UCSD-AML1 (cell line): ENCODE measurements around the gene SLC24A3.

Experiments
- DNase-seq: peaks from one replicate; lab custom pipeline; 2025; ENCODE audit not compliant: unreplicated experiment; lab: John Stamatoyannopoulos, UW

SLC24A3 gene

DNA sequence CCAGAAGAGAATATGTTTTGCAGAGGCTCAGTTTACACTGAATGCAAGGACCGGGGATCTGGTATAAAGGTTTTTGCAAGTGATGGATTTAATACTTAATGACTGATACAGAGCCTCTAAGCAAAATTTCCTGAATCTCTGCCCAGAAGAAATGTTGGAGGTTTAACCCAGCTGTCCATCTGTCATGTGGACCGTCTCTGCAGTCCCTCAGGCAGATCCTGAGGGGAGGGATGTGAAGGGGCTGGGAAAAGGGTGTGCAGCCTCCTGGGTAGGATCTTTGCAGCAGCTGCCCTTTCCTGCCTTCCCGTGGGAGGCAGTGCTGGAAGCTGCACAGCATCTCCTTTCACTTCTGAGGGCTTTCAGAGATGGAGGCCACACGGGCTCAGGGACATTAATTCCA lies 207.0 kb downstream of the SLC24A3 start:
- no peak for DNase-seq

DNA sequence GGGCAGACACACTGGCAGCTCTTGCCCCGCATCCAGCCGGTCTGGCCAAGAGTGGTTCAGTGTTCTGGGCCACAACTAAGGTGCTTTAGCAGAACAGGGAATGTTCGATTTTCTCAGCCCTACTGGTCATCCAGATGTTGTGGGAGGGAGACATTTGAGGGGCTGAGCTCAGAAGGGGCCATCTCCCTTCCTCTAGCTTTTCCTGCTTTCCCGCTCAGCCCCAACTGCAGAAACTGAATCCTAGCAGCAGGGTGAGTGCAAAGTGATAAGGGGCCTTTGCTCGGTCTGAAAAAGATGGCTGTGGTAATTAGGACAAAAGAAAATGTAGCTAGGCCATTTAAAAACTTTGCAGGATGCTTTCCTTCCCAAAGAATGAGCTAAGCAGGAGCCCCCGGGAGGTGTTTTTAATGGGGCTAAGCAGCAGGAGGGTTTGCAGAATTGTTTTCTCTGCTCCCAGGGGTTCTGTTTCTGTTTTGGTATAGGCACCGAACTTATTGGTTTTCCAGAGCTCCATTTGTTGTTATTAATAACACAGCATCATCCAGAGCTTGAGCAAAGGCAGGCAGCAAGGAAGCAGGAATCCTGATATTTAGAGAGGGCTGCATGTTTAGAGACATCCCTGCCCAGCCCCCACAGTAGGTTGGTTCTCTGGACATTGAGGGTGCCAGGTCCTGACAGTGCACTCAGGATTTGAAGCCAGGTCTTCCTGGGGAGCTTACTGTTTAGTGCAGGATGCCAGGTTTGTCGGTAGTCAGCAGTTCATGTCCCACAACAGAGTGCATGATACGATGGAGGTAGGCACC lies 210.9 kb downstream of the SLC24A3 start:
- no peak for DNase-seq

DNA sequence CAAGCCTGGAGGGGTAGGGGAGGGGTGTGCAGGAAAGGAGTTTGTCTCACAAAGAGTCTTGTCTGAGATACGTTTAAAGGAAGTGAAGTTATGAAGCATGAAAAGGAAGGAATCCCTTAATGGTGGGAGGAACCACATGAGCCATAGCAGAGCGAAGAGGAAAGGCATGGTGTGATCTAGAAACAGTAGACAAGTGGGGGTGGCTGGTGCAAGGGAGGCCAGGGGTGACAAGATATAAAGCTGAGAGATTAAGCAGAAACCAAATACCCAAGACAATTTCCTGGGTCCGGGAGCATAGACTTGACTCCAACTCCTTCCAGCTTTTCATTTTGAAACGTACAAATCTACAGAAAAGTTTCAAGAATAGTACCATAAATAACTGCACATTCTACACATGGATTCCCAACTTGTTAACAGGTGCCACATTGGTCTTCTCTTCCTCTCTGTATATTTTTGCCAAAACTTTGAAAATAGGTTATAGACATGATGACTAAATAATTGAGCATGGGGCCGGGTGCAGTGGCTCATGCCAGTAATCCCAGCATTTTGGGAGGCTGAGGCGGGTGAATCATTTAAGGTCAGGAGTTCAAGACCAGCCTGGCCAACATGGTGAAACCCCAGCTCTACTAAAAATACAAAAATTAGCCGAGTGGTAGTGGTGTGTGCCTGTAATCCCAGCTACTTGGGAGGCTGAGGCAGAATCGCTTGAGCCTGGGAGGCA lies 211.6 kb downstream of the SLC24A3 start:
- DNase-seq, result no peak

DNA sequence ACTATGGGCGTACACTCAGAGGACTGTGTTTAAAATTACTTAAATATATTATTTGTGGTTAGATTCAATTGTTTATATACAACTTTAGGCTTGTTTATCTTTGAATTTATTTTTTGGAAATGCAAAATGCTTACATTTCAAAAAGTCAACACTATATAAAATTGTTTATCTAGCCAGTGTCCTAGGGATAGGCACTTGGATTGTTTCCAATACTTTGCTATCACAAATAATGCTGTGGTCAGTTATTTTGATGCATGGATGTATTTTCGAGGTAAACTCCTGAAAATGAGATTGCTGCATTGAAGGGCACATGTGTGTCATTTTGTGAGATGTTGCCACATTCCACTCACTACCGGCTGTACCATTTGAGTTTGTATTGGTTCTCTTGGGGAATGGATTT lies 213.9 kb downstream of the SLC24A3 start:
- DNase-seq, result no peak

DNA sequence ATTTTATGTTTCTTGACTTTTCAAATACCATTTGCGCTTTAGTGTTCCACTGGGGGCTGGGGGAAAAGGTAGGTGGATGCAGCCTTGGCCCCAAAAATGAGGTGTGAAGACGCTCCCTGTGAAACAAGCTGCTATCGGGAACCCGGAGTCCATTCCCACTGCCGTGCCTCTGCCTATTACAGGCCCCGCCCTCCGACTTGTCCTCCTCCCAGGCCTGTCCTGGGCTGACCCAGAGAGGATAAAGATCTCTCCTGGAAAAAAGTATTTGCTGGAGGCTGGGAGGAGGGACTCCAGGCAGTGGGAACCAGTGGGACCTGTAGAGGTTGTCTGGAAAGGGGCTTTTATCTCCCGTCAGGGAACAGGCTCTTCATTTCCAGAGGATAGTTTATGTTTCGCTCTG lies 215.0 kb downstream of the SLC24A3 start:
- DNase-seq, result no peak

DNA sequence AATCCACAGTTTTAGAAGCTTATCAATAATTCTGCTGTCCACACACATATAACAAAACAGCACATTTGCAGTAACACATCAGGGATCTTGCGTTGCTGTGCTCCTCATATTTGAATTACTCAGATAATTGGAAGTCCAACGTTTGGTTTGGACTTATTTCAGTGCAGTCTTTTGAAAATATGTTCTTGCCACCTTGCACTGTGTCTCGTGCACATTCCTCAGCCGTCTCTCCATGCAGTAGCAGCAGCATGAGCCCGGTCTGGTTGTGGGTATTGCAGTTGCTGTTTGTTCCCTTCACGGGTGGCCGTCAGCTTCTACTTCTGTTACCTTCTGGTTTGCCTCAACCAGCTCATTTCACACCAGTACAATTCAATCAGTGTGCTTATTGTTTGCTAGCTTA lies 215.5 kb downstream of the SLC24A3 start:
- no peak for DNase-seq

- DNase-seq, result no peak
Measured at GRCh38 chr20:19428324-19428723, 215.9 kb downstream of the SLC24A3 start.

DNA sequence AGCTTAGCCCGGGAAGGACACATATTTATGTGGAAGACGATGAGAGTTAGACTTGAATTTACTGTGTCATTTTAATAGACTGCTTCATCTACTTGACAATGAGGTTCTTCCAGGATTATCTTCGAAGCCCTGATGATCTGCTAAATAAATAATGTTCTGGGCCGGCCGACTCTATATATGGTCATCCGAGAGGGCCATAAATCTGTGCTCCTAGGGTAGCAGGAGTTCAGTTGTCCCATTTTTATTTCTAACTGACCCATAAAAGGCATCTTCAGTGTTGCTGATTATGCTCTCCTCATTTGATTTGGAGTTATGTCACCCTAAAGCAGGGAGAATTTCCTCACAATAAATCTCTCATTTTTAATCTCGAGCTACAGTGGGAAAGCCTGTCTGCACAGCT lies 217.1 kb downstream of the SLC24A3 start:
- DNase-seq, result no peak

GRCh38 chr20:19430641-19431315 lies 218.3 kb downstream of the SLC24A3 start:
- DNase-seq, result no peak

DNA sequence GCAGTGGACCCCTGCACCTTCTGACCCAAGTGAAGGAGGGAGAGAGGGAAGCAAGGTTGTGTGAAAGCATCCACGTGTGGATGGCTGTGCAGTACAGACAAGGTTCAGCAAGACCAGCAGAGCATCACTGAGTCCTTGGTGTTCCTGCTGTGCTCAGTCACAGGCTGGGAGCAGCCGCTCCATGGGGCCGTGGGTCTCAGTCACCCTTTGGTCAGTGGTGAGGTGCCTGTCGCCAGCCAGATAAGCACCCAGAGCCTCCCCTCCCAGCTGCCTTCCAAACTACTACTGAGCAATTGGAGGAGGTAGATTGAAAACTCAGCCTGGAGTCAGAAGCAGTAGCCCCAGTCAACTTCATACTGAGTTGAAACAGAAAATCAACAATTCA lies 218.9 kb downstream of the SLC24A3 start:
- DNase-seq, result no peak

- DNase-seq, result no peak
Measured at GRCh38 chr20:19431906-19432305, 219.5 kb downstream of the SLC24A3 start.

GRCh38 chr20:19433371-19434350 lies 221.2 kb downstream of the SLC24A3 start:
- DNase-seq, result no peak

DNA sequence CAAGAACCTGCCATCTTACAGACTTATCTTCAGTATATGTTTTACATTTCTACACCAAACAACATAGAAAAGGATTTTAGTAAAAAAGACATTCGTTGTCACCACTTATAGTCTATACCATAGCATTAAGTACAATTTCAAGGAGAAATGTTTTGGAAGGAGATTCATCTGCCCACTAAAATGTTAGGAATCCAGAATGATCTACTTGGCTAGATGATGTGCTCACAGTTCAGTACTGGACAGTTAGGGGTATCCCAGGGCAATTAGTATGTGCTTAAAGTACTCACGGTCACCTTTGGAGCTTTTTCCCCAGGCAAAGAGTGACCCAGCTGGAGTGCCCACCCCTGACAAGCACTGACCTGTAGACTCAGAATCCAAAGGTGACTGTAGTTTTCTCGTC lies 222.9 kb downstream of the SLC24A3 start:
- DNase-seq, result no peak

- no peak for DNase-seq
Measured at GRCh38 chr20:19435821-19436220, 223.4 kb downstream of the SLC24A3 start.

DNA sequence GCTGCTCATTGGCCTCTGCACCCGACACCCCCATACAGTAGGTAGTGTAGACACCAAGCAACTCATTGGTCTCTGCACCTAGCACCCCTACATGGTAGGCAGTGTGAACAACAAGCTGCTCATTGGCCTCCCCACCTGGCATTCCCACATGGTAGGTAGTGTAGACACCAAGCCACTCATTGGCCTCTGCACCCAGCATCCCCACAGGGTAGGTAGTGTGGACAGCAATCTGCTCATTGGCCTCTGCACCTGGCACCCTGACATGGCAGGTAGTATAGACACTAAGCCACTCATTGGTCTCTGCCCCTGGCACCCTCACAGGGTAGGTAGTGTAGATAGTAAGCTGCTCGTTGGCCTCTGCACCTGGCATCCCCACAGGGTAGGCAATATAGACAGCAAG lies 226.0 kb downstream of the SLC24A3 start:
- DNase-seq, result no peak

DNA sequence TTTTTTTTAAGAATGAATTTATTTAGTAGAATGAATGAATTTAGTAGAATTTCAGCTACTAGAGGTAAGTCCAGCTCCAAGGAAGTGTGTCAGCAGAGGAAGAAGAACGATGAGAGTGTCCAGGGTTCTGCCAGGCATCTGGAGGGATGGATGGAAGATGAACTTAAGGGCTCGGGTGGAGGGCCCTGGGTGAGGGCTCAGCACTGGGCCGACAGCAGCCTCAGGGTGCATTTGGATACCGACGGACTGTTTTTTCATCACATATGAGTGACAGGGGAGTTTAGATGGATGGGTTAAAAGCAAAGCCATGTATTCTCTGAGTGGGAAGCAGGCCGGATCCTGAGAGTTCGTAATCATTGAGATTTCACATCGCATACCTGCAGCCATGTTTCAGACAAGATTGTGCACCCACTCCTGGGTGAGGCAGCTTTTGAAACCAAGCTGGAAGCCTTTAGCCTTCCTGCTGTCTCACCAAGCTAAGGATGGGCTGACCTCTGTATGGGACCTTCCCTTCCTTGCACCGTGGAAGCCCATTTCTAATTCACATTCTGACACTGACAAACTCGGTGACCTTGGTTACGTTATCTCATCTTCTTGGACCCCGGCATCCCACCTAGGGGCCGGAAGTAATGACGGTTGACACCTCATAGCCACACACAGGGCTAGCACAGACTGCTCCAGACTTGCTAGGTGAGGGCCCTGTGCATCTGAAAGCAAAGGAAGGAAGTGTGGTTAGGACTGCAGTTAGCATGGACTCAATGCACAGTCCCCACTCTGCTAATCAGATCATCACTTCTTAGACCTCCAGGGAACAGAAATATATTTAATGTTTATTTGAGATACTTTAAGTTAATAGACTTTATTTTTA lies 228.5 kb downstream of the SLC24A3 start:
- DNase-seq, result peak; percentile 51

DNA sequence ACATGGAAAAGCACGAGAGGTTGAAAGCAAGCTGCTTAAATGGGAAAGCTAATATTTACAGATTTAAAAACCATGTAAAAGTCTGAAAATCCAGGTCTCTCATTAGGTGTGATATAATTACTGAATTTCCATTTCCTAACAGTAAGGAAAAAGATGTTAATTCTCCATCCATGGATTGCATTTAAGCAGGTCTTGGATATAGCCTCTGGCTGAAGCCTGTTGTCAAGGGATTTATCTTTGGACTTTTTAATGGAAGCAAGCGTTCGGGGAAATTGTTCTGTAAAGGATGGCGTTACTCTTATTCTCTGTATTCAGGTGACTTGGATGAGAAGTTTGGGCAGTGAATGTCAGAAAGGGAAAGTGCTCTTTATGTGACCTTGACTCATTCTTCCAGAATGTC lies 233.8 kb downstream of the SLC24A3 start:
- DNase-seq, result no peak

DNA sequence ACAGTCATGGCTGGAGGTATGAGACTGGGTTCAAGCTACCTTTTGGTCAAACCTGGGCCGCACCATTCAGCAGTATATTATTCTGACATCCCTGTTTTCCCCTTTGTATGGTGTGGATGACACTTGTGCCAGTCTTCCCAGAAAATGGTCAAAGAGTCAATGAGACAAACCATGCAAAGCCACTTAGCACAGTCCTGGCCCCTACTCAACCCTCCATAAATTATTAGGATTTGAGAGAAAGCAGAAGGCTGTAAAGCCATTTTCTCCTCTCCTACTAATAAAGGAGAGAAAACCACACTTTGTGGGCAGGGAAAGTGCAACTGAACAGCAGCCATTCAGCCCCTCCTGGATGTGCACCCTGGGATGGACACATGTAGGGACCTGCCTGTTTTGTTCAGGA lies 236.2 kb downstream of the SLC24A3 start:
- DNase-seq, result no peak

DNA sequence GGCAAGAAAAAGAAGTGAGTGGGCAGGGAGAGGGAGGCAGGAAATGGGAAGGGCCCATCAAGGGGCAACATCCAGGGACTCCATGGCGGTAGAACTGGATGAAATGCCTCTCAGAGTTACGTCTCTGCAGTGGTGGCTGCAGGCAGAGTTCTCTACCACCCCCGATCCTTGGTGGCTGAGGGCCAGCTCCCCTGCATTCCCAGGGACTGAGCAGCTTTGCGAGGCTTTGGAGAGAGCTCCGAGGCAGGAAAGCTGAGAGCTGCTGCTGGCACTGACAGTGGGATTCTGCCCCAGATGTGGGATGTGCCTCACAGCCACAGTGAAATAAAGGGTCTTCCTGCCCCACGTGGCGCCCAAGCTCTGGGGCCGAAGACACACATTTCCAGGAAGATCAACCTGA lies 236.6 kb downstream of the SLC24A3 start:
- DNase-seq, result no peak
